NB4 (cell line): Measurements from ENCODE around the gene TBC1D8B.

Experiments
- MYC ChIP-seq: IDR thresholded peaks from 2 replicates; pipeline ENCODE4 v1.6.1; 2011; ENCODE audit warnings: low read depth, low read length
- POLR2A ChIP-seq: IDR thresholded peaks from 2 replicates; pipeline ENCODE4 v1.6.1; 2011; ENCODE audit warnings: mild to moderate bottlenecking; ENCODE audit not compliant: insufficient read length; ENCODE audit errors: extremely low read depth
- TF ChIP-seq, protein P1 (sequence below): IDR thresholded peaks from one replicate; pipeline ENCODE4 v1.5.1; 2012; ENCODE audit warnings: low read depth, low read length
- TF ChIP-seq, protein P2 (sequence below): IDR thresholded peaks from 2 replicates; pipeline ENCODE4 v1.6.1; 2011; ENCODE audit warnings: low read depth, low read length

DNA sequence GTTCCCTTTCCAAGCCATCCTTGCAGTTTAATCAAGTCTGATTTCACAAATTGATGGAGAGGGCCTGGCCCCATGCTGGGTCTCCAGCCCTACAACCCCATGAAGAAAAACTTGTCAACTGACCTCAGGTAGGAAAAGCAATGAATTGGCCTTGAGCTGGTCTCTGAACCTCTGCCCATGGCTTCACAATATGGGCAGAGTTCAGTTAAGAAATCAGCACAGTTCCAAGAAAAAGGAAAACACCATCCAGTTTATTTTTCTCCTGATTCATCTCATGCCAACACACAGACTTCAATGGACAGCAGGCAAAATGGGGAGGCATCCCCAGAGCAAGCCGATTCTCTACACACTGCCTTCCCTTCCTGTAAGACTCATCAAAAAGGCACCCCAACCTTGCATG lies 97.4 kb downstream of the TBC1D8B start:
- TF ChIP-seq, protein P1, sequence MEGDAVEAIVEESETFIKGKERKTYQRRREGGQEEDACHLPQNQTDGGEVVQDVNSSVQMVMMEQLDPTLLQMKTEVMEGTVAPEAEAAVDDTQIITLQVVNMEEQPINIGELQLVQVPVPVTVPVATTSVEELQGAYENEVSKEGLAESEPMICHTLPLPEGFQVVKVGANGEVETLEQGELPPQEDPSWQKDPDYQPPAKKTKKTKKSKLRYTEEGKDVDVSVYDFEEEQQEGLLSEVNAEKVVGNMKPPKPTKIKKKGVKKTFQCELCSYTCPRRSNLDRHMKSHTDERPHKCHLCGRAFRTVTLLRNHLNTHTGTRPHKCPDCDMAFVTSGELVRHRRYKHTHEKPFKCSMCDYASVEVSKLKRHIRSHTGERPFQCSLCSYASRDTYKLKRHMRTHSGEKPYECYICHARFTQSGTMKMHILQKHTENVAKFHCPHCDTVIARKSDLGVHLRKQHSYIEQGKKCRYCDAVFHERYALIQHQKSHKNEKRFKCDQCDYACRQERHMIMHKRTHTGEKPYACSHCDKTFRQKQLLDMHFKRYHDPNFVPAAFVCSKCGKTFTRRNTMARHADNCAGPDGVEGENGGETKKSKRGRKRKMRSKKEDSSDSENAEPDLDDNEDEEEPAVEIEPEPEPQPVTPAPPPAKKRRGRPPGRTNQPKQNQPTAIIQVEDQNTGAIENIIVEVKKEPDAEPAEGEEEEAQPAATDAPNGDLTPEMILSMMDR: no peak
- TF ChIP-seq POLR2A: no peak
- TF ChIP-seq, protein P2, sequence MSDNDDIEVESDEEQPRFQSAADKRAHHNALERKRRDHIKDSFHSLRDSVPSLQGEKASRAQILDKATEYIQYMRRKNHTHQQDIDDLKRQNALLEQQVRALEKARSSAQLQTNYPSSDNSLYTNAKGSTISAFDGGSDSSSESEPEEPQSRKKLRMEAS: no peak
- TF ChIP-seq MYC: no peak
